Vagina (tissue), 2 donors: Measurements from ENCODE around the gene P2RY13. TPM values are rescaled to one million over a fixed set of nuclear protein-coding genes. Genes with fewer than 3 reads are reported as not detected.

Experiments used
- DNase-seq, 2 donors: peaks; one replicate each; pipeline ENCODE4 v3.0.0-alpha.2; 2017; ENCODE audit errors: extremely low spot score in 2 of 2
- H3K27ac ChIP-seq: fragments of 200-600 bp; sonication (generic); one replicate; pipeline ENCODE4 v1.5.1; 2019
- H3K27me3 ChIP-seq: fragments of 200-600 bp; sonication (generic); one replicate; pipeline ENCODE4 v1.5.1; 2019
- H3K36me3 ChIP-seq, 2 donors: fragments of 200-600 bp; sonication (generic); one replicate each; pipeline ENCODE4 v1.5.1; 2017 to 2019
- H3K4me1 ChIP-seq: fragments of 200-600 bp; sonication (generic); one replicate; pipeline ENCODE4 v1.5.1; 2019
- H3K4me3 ChIP-seq, 2 donors: fragments of 200-600 bp; sonication (generic); 1 replicate in 1 of 2; 2 replicates in 1 of 2; pipeline ENCODE4 v1.5.1; 2016 to 2019
- H3K9me3 ChIP-seq: fragments of 200-600 bp; sonication (generic); one replicate; pipeline ENCODE4 v1.5.1; 2019
- CTCF ChIP-seq, 3 experiments: fragments of 450-650 bp in 2 of 3; fragments of 200-600 bp in 1 of 3; sonication (generic) in 1 of 3; IDR thresholded peaks; one replicate each; pipeline ENCODE4 v1.5.1; 2017 to 2019; ENCODE audit warnings: antibody characterized with exemption in 3 of 3, mild to moderate bottlenecking in 2 of 3, moderate library complexity in 2 of 3
- POLR2A ChIP-seq, 2 donors: fragments of 450-650 bp; IDR thresholded peaks; one replicate each; pipeline ENCODE4 v1.6.1; 2017; ENCODE audit warnings: antibody characterized with exemption in 2 of 2, mild to moderate bottlenecking in 2 of 2, moderate library complexity in 2 of 2
- POLR2AphosphoS5 ChIP-seq, 2 donors: sonication (generic); formaldehyde crosslinking; IDR thresholded peaks; one replicate each; pipeline ENCODE4 v1.9.0; 2017; ENCODE audit warnings: antibody characterized with exemption in 2 of 2, mild to moderate bottlenecking in 2 of 2, low read depth in 1 of 2; ENCODE audit not compliant: insufficient read depth in 1 of 2
- intact Hi-C: fragments of 100-400 bp; cut with DNase I; formaldehyde crosslinking; loops from one replicate; pipeline ENCODE4 v1.15.1; 2023
- total RNA-seq: library from RNA; depleted of rRNA; stranded (reverse); fragments of >200 nt; gene quantifications from one replicate; pipeline ENCODE4 v1.2.3, GENCODE V29; 2016

The P2RY13 gene
- total RNA-seq, 1 donor from 2014 or later, result 0.98 TPM

- no peak overlapping the region for H3K4me3 ChIP-seq
- no peaks in the 10 kb centered on the region for H3K36me3 ChIP-seq
- intact Hi-C loops, result no loop called here
- H3K27me3 ChIP-seq, result no peaks in the 10 kb centered on the region
- H3K27ac ChIP-seq, result peak overlapping the region; percentile 54
- DNase-seq, result no peak
- peaks cover 17% of the 10 kb centered on the region for H3K4me1 ChIP-seq
- no peaks in the 10 kb centered on the region for H3K9me3 ChIP-seq
- no peak for TF ChIP-seq CTCF (IDR thresholded peaks at IDR 0.05)
- TF ChIP-seq POLR2A (IDR thresholded peaks at IDR 0.05), result no peak
- no peak for TF ChIP-seq POLR2AphosphoS5 (IDR thresholded peaks at IDR 0.05; ENCODE audit: insufficient read depth in 1 of 2, low read depth in 1 of 2)
Observed at GRCh38 chr3:151306168-151306810, 23.1 kb downstream of the P2RY13 start.

- intact Hi-C loops, result no loop called here
- Histone ChIP-seq H3K27me3 (no peaks in the 10 kb centered on the region), H3K27ac (peak overlapping the region; percentile 54), H3K9me3 (no peaks in the 10 kb centered on the region), H3K4me3 (no peak overlapping the region), H3K36me3 (no peaks in the 10 kb centered on the region), H3K4me1 (peaks cover 17% of the 10 kb centered on the region)
- DNase-seq, result no peak
- TF ChIP-seq CTCF (IDR thresholded peaks at IDR 0.05) (no peak), POLR2A (IDR thresholded peaks at IDR 0.05) (no peak), POLR2AphosphoS5 (IDR thresholded peaks at IDR 0.05; ENCODE audit: insufficient read depth in 1 of 2, low read depth in 1 of 2) (no peak)
Observed at GRCh38 chr3:151305775-151306151, 23.6 kb downstream of the P2RY13 start.

- TF ChIP-seq CTCF (IDR thresholded peaks at IDR 0.05) (no peak), POLR2AphosphoS5 (IDR thresholded peaks at IDR 0.05; ENCODE audit: insufficient read depth in 1 of 2, low read depth in 1 of 2) (peak in 1 of 2 donors; percentile 56), POLR2A (IDR thresholded peaks at IDR 0.05) (no peak)
- Histone ChIP-seq H3K36me3 (no peaks in the 10 kb centered on the region), H3K4me3 (no peak overlapping the region), H3K9me3 (no peaks in the 10 kb centered on the region), H3K27me3 (no peaks in the 10 kb centered on the region), H3K27ac (peak overlapping the region; percentile 54), H3K4me1 (peaks cover 17% of the 10 kb centered on the region)
- peak in 1 of 2 donors; percentile 90 for DNase-seq
- intact Hi-C loops, result no loop called here
Observed at GRCh38 chr3:151305060-151305774, 24.1 kb downstream of the P2RY13 start.

- intact Hi-C loops, result no loop called here
- no peaks in the 10 kb centered on the region for H3K9me3 ChIP-seq
- no peaks in the 10 kb centered on the region for H3K27me3 ChIP-seq
- no peaks in the 10 kb centered on the region for H3K36me3 ChIP-seq
- H3K4me3 ChIP-seq, result no peak overlapping the region
- no peak overlapping the region for H3K27ac ChIP-seq
- DNase-seq, result no peak
- peaks cover 17% of the 10 kb centered on the region for H3K4me1 ChIP-seq
- TF ChIP-seq POLR2A (IDR thresholded peaks at IDR 0.05) (no peak), CTCF (IDR thresholded peaks at IDR 0.05) (no peak), POLR2AphosphoS5 (IDR thresholded peaks at IDR 0.05; ENCODE audit: insufficient read depth in 1 of 2, low read depth in 1 of 2) (no peak)
Observed at GRCh38 chr3:151303751-151304150, 25.6 kb downstream of the P2RY13 start.

- H3K36me3 ChIP-seq, result no peaks in the 10 kb centered on the region
- TF ChIP-seq POLR2AphosphoS5 (IDR thresholded peaks at IDR 0.05; ENCODE audit: insufficient read depth in 1 of 2, low read depth in 1 of 2), result no peak
- no peak for TF ChIP-seq CTCF (IDR thresholded peaks at IDR 0.05)
- TF ChIP-seq POLR2A (IDR thresholded peaks at IDR 0.05), result no peak
- peaks cover 17% of the 10 kb centered on the region for H3K4me1 ChIP-seq
- H3K27me3 ChIP-seq, result no peaks in the 10 kb centered on the region
- no peak for DNase-seq
- no peak overlapping the region for H3K4me3 ChIP-seq
- H3K9me3 ChIP-seq, result no peaks in the 10 kb centered on the region
- intact Hi-C loops, result no loop called here
- H3K27ac ChIP-seq, result no peak overlapping the region
Observed at GRCh38 chr3:151301787-151302186, 27.6 kb downstream of the P2RY13 start.
